AG20443 (cell line): ENCODE measurements around the gene NCMAP.
"Not testable (repeated sequence)": the region's sequence is repeated elsewhere in the genome, so short reads cannot be mapped to it uniquely, and the experiment has no call there.

ENCODE experiments used
- DNase-seq: peaks from one replicate; pipeline ENCODE4 v3.0.0; 2012; ENCODE audit warnings: low spot score, mixed read lengths

NCMAP gene

DNA sequence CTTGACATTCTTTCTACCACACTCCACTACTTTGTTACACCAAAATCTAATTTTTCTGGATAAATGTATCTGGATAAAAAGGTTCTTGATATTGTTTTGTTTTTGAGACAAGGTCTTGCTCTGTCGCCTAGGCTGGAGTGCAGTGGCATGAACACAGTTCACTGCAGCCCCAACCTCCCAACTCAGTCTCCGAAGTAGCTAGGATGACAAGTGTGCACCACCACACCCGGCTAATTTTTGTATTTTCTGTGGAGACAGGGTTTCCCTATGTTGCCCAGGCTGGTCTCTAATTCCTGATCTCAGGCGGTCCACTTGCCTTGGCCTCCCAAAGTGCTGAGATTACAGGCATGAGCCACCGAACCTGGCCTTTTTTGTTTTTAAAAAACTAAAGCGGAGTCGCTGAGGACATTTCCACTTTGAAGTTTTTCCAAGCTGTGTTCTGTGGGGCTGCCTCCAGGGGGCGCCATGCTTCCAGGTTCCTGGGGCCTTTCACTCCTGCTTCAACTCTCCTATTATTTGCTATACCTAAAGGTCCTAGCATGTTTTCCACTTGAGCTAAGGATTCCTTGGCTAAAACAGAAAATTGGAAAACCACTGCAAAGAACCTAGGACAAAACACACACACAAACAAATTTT is 14.1 kb upstream of the NCMAP start:
- no peak for DNase-seq

GRCh38 chr1:24544239-24544638 is 11.6 kb upstream of the NCMAP start:
- DNase-seq, result no peak

GRCh38 chr1:24545662-24546061 is 10.2 kb upstream of the NCMAP start:
- no peak for DNase-seq

GRCh38 chr1:24547195-24547594 is 8.7 kb upstream of the NCMAP start:
- DNase-seq, result no peak

DNA sequence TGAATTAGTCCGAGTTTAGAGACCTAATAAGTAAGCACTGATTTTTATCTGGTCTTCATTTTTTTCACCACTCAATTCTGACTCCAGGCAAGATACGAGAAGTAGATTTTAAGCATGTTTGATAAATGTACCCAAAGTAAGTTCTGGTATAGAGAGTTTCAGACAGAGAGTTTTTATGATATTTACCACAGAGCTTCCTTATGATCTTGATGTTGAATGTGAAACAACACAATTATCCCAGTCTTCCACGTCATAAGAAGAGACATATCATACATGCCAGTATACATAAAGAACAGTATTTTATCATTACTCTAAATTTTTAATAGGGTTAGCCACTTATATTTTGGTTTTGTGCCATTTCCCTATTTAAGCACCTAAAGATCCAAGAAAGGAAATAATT is 7.8 kb upstream of the NCMAP start:
- DNase-seq, result no peak

- not testable (repeated sequence) for DNase-seq
These were observed 6.7 kb upstream of the NCMAP start for GRCh38 chr1:24549210-24549609.

- DNase-seq, result no peak
These were observed 4.5 kb upstream of the NCMAP start for GRCh38 chr1:24551290-24551959.

GRCh38 chr1:24551960-24552571 is 3.8 kb upstream of the NCMAP start:
- no peak for DNase-seq

DNA sequence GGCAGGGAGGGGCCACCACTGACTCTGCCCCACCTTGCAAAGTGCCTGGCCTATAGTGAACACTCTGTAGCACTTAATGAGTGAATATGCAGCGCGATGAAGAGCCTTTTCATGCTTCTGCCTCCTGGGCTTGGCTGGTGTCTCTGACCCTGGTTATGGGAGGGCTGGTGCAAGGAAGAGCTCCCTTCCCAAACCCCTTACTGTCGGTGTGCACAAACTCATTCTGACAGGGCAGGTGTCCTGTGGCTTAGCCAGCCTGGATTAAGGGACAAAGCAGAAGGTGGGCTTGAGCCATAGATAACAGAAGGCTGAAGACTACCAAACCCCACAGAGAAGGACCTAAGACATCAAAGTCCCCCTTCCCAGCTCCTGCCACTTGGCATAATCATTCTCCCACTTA is 2.0 kb upstream of the NCMAP start:
- no peak for DNase-seq

GRCh38 chr1:24554714-24555113 is 1.2 kb upstream of the NCMAP start:
- DNase-seq, result no peak

- DNase-seq, result no peak
These were observed 518 bp downstream of the NCMAP start for GRCh38 chr1:24556414-24556795.

DNA sequence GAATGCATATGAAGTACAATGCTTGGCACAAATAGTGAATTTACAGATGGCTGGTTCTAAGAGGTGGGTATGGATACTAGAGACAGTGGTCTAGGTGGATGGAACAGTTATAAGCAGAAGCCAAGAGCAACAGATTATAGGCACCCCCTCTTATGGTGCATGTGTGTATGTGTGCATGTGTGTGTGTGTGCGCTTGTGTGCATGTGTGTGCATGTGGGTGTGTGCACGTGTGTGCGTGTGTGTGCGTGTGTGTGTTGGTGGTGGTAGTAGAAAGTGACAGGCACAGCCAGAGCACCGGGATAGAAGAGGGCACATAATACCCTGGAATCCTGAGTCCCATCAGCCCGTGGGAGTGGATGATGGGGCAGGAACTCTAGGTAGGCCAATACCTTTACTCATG is 1.3 kb downstream of the NCMAP start:
- no peak for DNase-seq

DNA sequence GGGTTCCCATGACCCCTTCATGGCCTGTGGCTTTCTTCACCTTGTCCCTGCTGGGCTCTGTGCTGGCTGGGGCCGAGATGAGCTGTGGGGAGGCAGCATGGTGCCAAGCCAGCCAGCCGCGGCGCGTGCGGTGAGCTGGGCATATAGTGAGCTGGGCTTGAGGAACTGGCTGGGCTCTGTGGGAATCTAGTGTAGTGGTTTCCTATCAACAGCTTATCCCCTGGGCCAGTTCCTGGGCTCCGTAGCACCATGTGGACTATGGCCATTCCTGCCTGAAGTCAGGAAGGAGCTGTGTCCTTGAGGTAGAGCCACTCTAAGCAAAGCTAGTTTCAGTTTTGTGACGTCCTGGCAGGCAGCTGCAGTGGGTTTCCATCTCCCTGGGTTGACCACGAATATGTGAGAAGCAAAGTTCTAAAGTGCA is 1.8 kb downstream of the NCMAP start:
- DNase-seq, result no peak

GRCh38 chr1:24558455-24558854 is 2.6 kb downstream of the NCMAP start:
- DNase-seq, result no peak

- peak; percentile 66 for DNase-seq
These were observed 3.3 kb downstream of the NCMAP start for GRCh38 chr1:24558902-24559791.

GRCh38 chr1:24560361-24560760 is 4.5 kb downstream of the NCMAP start:
- DNase-seq, result no peak

DNA sequence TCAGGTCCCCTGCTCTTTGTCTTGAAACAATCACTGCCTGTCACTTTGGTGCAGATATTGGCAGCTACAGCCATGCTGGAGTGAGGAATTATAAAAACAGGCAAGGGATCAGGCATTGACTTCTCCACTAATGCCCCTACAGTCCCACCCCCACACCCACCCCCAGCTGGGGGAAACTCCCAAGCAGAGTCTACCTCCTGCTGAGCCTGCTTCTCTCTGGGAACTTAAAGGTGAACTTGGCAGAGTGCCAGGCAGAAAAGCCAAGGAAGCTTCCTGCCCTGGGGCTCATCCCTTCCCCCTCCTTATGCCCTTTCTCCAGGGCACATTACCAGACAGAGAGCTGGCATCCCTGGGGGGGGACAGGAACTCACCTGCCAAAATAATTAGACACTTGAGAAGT is 6.7 kb downstream of the NCMAP start:
- no peak for DNase-seq

- no peak for DNase-seq
These were observed 8.8 kb downstream of the NCMAP start for GRCh38 chr1:24564695-24565094.

GRCh38 chr1:24566236-24566867 is 10.5 kb downstream of the NCMAP start:
- DNase-seq, result no peak

DNA sequence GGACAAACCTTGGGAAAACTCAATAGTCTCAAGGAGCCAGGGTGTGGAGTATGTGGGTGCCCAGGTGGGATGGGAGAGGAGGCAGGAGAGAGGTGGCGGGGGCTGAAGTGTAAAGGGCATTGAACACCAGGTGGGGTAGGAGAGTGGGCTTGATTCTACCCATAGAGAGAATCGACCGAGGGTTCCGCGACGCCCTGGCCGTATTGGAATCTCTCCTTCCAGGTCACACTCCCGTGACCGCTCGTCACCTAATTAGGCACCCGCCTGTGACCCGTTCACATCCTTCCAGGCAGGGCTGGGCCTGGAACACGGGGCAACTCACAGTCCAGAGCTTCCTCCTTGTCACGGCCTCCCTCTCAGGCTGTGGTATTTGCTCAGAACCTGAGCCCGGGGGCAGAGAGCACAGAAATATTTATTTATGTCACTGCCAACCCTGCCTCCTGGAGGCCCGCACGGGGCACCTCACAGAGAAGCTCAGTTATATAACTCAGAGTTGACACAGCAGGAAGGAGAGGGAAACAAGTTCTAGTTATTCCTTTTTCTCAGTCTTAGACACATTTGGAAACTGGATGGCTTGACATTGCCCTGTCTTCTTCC is 12.0 kb downstream of the NCMAP start:
- DNase-seq, result no peak

DNA sequence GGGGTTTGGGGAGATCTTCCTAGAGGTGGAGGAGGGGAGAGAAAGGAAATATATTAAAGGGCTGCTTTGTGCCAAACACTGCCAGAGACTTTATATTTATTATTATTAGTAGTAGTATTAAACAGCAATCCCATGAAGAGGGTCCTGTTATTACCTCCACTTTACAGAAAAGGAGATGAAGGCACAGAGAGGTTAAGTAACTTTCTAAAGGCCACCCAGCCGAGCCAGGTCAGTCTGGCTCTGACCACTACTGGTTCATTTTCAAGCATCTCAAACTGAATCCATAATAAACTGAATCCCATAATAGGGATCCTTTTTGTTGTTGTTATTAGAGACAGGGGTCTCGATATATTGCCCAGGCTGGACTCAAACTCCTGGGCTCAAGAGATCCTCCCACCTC is 12.6 kb downstream of the NCMAP start:
- DNase-seq, result no peak
